A549 (cell line): ENCODE data around the gene KRT35. TPM values are rescaled to one million over a fixed set of nuclear protein-coding genes. Genes with fewer than 3 reads are reported as not detected.

Experiments used
- ATAC-seq, 2 experiments: fragments of 200-7000 bp in 1 of 2; fragments of >200 bp in 1 of 2; cut with Nextera tagmentation in 1 of 2; cut with Tn5 transposase in 1 of 2; 3 replicates each; pipeline versions ENCODE4 v1.8.0 to v1.9.1; 2018 to 2020; ENCODE audit warnings: mild to moderate bottlenecking in 1 of 2, moderate library complexity in 1 of 2
- CTCF ChIA-PET: fragments of 300-600 bp; sonication (Branson Sonifier 250); formaldehyde crosslinking; extraction: SDS; loops from one replicate; lab custom pipeline; 2021; ENCODE audit warnings: antibody characterized with exemption, inconsistent platforms; lab: Yijun Ruan, JAX
- POLR2A ChIA-PET: fragments of 350-600 bp; formaldehyde crosslinking; extraction: SDS; loops from one replicate; lab custom pipeline; 2021; ENCODE audit warnings: antibody characterized with exemption, inconsistent platforms; lab: Yijun Ruan, JAX
- DNase-seq, 2 experiments: peaks; one replicate each; pipeline versions ENCODE4 v3.0.0 to v3.0.0-alpha.2; 2011 to 2016; ENCODE audit warnings: low read depth in 1 of 2, low spot score in 1 of 2
- FAIRE-seq: peaks from 2 replicates; lab custom pipeline; 2011; peaks lifted over from hg19 to GRCh38; lab: Jason Lieb, UNC
- H3K27ac ChIP-seq, 2 experiments: fragments of >200 bp; sonication (Bioruptor Twin); formaldehyde crosslinking; 3 replicates each; pipeline ENCODE4 v1.5.1; 2016 to 2017
- H3K4me1 ChIP-seq: fragments of >200 bp; sonication (Bioruptor Twin); formaldehyde crosslinking; 3 replicates; pipeline ENCODE4 v1.6.1; 2016
- H3K4me2 ChIP-seq: fragments of >200 bp; sonication (Bioruptor Twin); formaldehyde crosslinking; 3 replicates; pipeline ENCODE4 v1.6.1; 2016
- H3K4me3 ChIP-seq: fragments of >200 bp; sonication (Bioruptor Twin); formaldehyde crosslinking; 3 replicates; pipeline ENCODE4 v1.5.1; 2016
- H3K9me3 ChIP-seq: fragments of >200 bp; sonication (Bioruptor Twin); formaldehyde crosslinking; 3 replicates; pipeline ENCODE4 v1.6.1; 2016
- BHLHE40 ChIP-seq: IDR thresholded peaks from 2 replicates; pipeline ENCODE4 v1.6.1; 2012; ENCODE audit warnings: low read depth, low read length, inconsistent platforms
- CBX2 ChIP-seq: fragments of 200-600 bp; sonication (generic); IDR thresholded peaks from 2 replicates; pipeline ENCODE4 v1.6.1; 2016; ENCODE audit warnings: low read depth, mild to moderate bottlenecking, borderline replicate concordance
- CEBPB ChIP-seq, 2 experiments: fragments of >200 bp in 1 of 2; sonication (Bioruptor Twin) in 1 of 2; formaldehyde crosslinking in 1 of 2; IDR thresholded peaks; 2 replicates each; pipeline ENCODE4 v1.6.1; 2012 to 2016
- EHMT2 ChIP-seq: fragments of 200-600 bp; sonication (generic); IDR thresholded peaks from 2 replicates; pipeline ENCODE4 v1.6.1; 2016; ENCODE audit warnings: antibody characterized with exemption, low read depth, mild to moderate bottlenecking, moderate library complexity
- HOXB13 ChIP-seq: fragments of 250-450 bp; sonication (Bioruptor Pico); IDR thresholded peaks from 2 replicates; pipeline ENCODE4 v1.5.0; 2020; ENCODE audit warnings: low read depth, mild to moderate bottlenecking, moderate library complexity
- HOXB5 ChIP-seq: fragments of 250-450 bp; sonication (Bioruptor Pico); IDR thresholded peaks from 2 replicates; pipeline ENCODE4 v1.5.0; 2020; ENCODE audit warnings: mild to moderate bottlenecking, moderate library complexity
- JUN ChIP-seq, 2 experiments: fragments of >200 bp; sonication (Bioruptor Twin); formaldehyde crosslinking; IDR thresholded peaks; 2 replicates in 1 of 2; 3 replicates in 1 of 2; pipeline ENCODE4 v1.6.1; 2016 to 2017
- JUNB ChIP-seq: fragments of >200 bp; sonication (Bioruptor Twin); formaldehyde crosslinking; IDR thresholded peaks from 2 replicates; pipeline ENCODE4 v1.6.1; 2016
- KDM1A ChIP-seq: fragments of 200-600 bp; sonication (generic); IDR thresholded peaks from 2 replicates; pipeline ENCODE4 v1.6.1; 2016; ENCODE audit warnings: low read depth, mild to moderate bottlenecking
- MAFK ChIP-seq: fragments of 450-650 bp; IDR thresholded peaks from 2 replicates; pipeline ENCODE4 v1.6.1; 2014; ENCODE audit not compliant: partially characterized antibody
- MYC ChIP-seq: IDR thresholded peaks from 2 replicates; pipeline ENCODE4 v1.6.1; 2012; ENCODE audit warnings: mild to moderate bottlenecking, inconsistent platforms, low read length, improper control_type of control experiment, borderline replicate concordance
- NPAS2 ChIP-seq: fragments of 250-450 bp; sonication (Bioruptor Pico); IDR thresholded peaks from 2 replicates; pipeline ENCODE4 v1.8.0; 2022; ENCODE audit warnings: mild to moderate bottlenecking, moderate library complexity, borderline replicate concordance
- PHF8 ChIP-seq: fragments of 200-600 bp; sonication (generic); IDR thresholded peaks from 2 replicates; pipeline ENCODE4 v1.6.1; 2016; ENCODE audit warnings: low read depth, mild to moderate bottlenecking, antibody characterized with exemption, moderate library complexity, borderline replicate concordance
- POLR2AphosphoS2 ChIP-seq: conservative IDR thresholded peaks from 2 replicates; pipeline ENCODE4 v1.6.1; 2012; ENCODE audit warnings: low read length, improper control_type of control experiment, inconsistent platforms
- RAD21 ChIP-seq, 2 experiments: fragments of >200 bp in 1 of 2; sonication (Bioruptor Twin) in 1 of 2; formaldehyde crosslinking in 1 of 2; IDR thresholded peaks in 1 of 2; conservative IDR thresholded peaks in 1 of 2; 2 replicates in 1 of 2; 3 replicates in 1 of 2; pipeline ENCODE4 v1.6.1; 2012 to 2018; ENCODE audit warnings: inconsistent platforms in 1 of 2
- RFX5 ChIP-seq: fragments of 450-650 bp; IDR thresholded peaks from 2 replicates; pipeline ENCODE4 v1.7.1; 2014; ENCODE audit warnings: antibody characterized with exemption, mild to moderate bottlenecking, moderate library complexity
- SMC3 ChIP-seq: fragments of >200 bp; sonication (Bioruptor Twin); formaldehyde crosslinking; IDR thresholded peaks from 3 replicates; pipeline ENCODE4 v1.6.1; 2018; ENCODE audit warnings: inconsistent platforms
- SREBF2 ChIP-seq: fragments of 450-650 bp; IDR thresholded peaks from 2 replicates; pipeline ENCODE4 v1.6.1; 2014; ENCODE audit warnings: mild to moderate bottlenecking, moderate library complexity
- TP53 ChIP-seq: fragments of 250-450 bp; sonication (Bioruptor Pico); IDR thresholded peaks from 2 replicates; pipeline ENCODE4 v1.5.0; 2021; ENCODE audit warnings: mild to moderate bottlenecking, moderate library complexity
- USF2 ChIP-seq: fragments of 450-650 bp; IDR thresholded peaks from 2 replicates; pipeline ENCODE4 v1.6.1; 2014; ENCODE audit warnings: antibody characterized with exemption
- ZC3H11A ChIP-seq: fragments of 450-650 bp; IDR thresholded peaks from 2 replicates; pipeline ENCODE4 v1.6.1; 2014; ENCODE audit warnings: antibody characterized with exemption, mild to moderate bottlenecking
- WGBS: methylation state at CpG from one replicate; pipeline ENCODE4 v1.1.6; 2017; ENCODE audit errors: missing lambda C conversion rate; 5-methylcytosine and 5-hydroxymethylcytosine counted together
- polyA plus RNA-seq, 4 experiments: library from polyadenylated mRNA; depleted of rRNA in 3 of 4; stranded (reverse); fragments of >200 nt; fragmentation: RNase III in 1 of 4; extraction: RNeasy Plus Mini Kit Qiagen cat#74134 plus additional on column Dnase treatment in 1 of 4; gene quantifications; 2 replicates in 3 of 4; 3 replicates in 1 of 4; pipeline ENCODE4 v1.2.3, GENCODE V29; 2011 to 2017
- TF ChIP-seq, protein P1 (sequence below): fragments of 250-450 bp; sonication (Bioruptor Pico); IDR thresholded peaks from 2 replicates; pipeline ENCODE4 v1.5.0; 2020; ENCODE audit warnings: low read depth, mild to moderate bottlenecking, moderate library complexity
- TF ChIP-seq, protein P2 (sequence below): IDR thresholded peaks from 2 replicates; pipeline ENCODE4 v1.6.1; 2012
- TF ChIP-seq, protein P3 (sequence below): fragments of 250-450 bp; sonication (Bioruptor Pico); IDR thresholded peaks from 2 replicates; pipeline ENCODE4 v1.5.0; 2021; ENCODE audit warnings: mild to moderate bottlenecking, moderate library complexity, borderline replicate concordance
- TF ChIP-seq, protein P4 (sequence below): fragments of >200 bp; sonication (Bioruptor Twin); formaldehyde crosslinking; IDR thresholded peaks from 2 replicates; pipeline ENCODE4 v1.6.1; 2016

The KRT35 gene
- polyA plus RNA-seq, 2 of the 4 experiments (the other 2 are of a cell fraction) = not detected

GRCh38 chr17:41480581-41480980, 370 bp downstream of the KRT35 start:
- H3K27ac ChIP-seq = no peak overlapping the region
- DNase-seq = no peak
- ATAC-seq = no peak
- no peak overlapping the region for H3K4me2 ChIP-seq
- CTCF ChIA-PET = interaction anchor here (0.7 to 3.8 kb wide), 7 partner anchors 9 to 182 kb away, joined by 3 to 20 read pairs (median 4); partner anchors contain the start of gene KRT36
- no peak for FAIRE-seq
- H3K9me3 ChIP-seq = no peaks in the 10 kb centered on the region
- no peak overlapping the region for H3K4me3 ChIP-seq
- POLR2A ChIA-PET = no interaction called here
- 78% methylated on average over 10 of the region's 10 CpGs for WGBS
- TF ChIP-seq BHLHE40 (no peak), TP53 (CRISPR knock-in tag) (no peak), MYC (no peak), PHF8 (no peak), NPAS2 (no peak), RAD21 (conservative IDR thresholded peaks at IDR 0.05 in 1 of 2, IDR thresholded peaks at IDR 0.05 in 1 of 2) (no peak), ZC3H11A (no peak), JUNB (no peak), JUN (IDR thresholded peaks at IDR 0.05) (no peak), USF2 (no peak), CEBPB (IDR thresholded peaks at IDR 0.05) (no peak), SMC3 (no peak), KDM1A (no peak), EHMT2 (no peak), CBX2 (no peak)
- TF ChIP-seq, protein P1, sequence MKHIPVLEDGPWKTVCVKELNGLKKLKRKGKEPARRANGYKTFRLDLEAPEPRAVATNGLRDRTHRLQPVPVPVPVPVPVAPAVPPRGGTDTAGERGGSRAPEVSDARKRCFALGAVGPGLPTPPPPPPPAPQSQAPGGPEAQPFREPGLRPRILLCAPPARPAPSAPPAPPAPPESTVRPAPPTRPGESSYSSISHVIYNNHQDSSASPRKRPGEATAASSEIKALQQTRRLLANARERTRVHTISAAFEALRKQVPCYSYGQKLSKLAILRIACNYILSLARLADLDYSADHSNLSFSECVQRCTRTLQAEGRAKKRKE = no peak
- TF ChIP-seq, protein P2, sequence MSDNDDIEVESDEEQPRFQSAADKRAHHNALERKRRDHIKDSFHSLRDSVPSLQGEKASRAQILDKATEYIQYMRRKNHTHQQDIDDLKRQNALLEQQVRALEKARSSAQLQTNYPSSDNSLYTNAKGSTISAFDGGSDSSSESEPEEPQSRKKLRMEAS = no peak
- TF ChIP-seq, protein P3, sequence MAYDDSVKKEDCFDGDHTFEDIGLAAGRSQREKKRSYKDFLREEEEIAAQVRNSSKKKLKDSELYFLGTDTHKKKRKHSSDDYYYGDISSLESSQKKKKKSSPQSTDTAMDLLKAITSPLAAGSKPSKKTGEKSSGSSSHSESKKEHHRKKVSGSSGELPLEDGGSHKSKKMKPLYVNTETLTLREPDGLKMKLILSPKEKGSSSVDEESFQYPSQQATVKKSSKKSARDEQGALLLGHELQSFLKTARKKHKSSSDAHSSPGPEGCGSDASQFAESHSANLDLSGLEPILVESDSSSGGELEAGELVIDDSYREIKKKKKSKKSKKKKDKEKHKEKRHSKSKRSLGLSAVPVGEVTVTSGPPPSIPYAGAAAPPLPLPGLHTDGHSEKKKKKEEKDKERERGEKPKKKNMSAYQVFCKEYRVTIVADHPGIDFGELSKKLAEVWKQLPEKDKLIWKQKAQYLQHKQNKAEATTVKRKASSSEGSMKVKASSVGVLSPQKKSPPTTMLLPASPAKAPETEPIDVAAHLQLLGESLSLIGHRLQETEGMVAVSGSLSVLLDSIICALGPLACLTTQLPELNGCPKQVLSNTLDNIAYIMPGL (CRISPR knock-in tag) = no peak
- TF ChIP-seq, protein P4, sequence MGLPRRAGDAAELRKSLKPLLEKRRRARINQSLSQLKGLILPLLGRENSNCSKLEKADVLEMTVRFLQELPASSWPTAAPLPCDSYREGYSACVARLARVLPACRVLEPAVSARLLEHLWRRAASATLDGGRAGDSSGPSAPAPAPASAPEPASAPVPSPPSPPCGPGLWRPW = no peak
- H3K4me1 ChIP-seq = no peaks in the 10 kb centered on the region

GRCh38 chr17:41480136-41480535, 815 bp downstream of the KRT35 start:
- POLR2A ChIA-PET = no interaction called here
- H3K4me1 ChIP-seq = no peaks in the 10 kb centered on the region
- H3K27ac ChIP-seq = no peak overlapping the region
- H3K4me3 ChIP-seq = no peak overlapping the region
- TF ChIP-seq MAFK (no peak), SREBF2 (no peak), HOXB13 (no peak), RAD21 (conservative IDR thresholded peaks at IDR 0.05 in 1 of 2, IDR thresholded peaks at IDR 0.05 in 1 of 2) (no peak), POLR2AphosphoS2 (no peak), RFX5 (no peak), HOXB5 (no peak)
- TF ChIP-seq, protein P4 = no peak
- WGBS = 52% methylated on average over 2 of the region's 2 CpGs
- H3K4me2 ChIP-seq = no peak overlapping the region
- no peaks in the 10 kb centered on the region for H3K9me3 ChIP-seq
- CTCF ChIA-PET = interaction anchor here (0.7 to 3.8 kb wide), 6 partner anchors 10 to 182 kb away, joined by 3 to 20 read pairs (median 5); partner anchors contain the start of gene KRT36
- ATAC-seq (no peak), FAIRE-seq (no peak), DNase-seq (no peak)
